OCI-LY1 (cell line): Measurements from ENCODE around the gene PCSK6.
"Not testable (repeated sequence)": the region's sequence is repeated elsewhere in the genome, so short reads cannot be mapped to it uniquely, and the experiment has no call there.

Experiments used
- H2AFZ ChIP-seq: fragments of 200-600 bp; sonication (generic), shearing (Covaris generic); 2 replicates; pipeline ENCODE4 v1.6.0; 2014; ENCODE audit warnings: antibody characterized with exemption, mild to moderate bottlenecking, low read length
- H3F3A ChIP-seq: fragments of 200-600 bp; sonication (generic), shearing (Covaris generic); 2 replicates; pipeline ENCODE4 v1.6.0; 2014; ENCODE audit warnings: mild to moderate bottlenecking, antibody characterized with exemption, low read length, moderate library complexity; ENCODE audit not compliant: insufficient read depth
- H3K27ac ChIP-seq: fragments of 200-600 bp; sonication (generic); 2 replicates; pipeline ENCODE4 v1.5.1; 2014; ENCODE audit warnings: low read length, mixed run types, mild to moderate bottlenecking, low read depth; ENCODE audit not compliant: poor library complexity, severe bottlenecking
- H3K27me3 ChIP-seq: fragments of 200-600 bp; sonication (generic); 2 replicates; pipeline ENCODE4 v1.6.0; 2014; ENCODE audit warnings: antibody characterized with exemption, mild to moderate bottlenecking, low read length, moderate library complexity; ENCODE audit not compliant: insufficient read depth
- H3K36me3 ChIP-seq: fragments of 200-600 bp; sonication (generic); 2 replicates; pipeline ENCODE4 v1.6.1; 2014; ENCODE audit warnings: mild to moderate bottlenecking, antibody characterized with exemption, low read length, moderate library complexity, mixed read lengths; ENCODE audit not compliant: insufficient read depth
- H3K4me1 ChIP-seq: fragments of 200-600 bp; sonication (generic); 2 replicates; pipeline ENCODE4 v1.5.1; 2014; ENCODE audit warnings: mild to moderate bottlenecking, low read length, moderate library complexity; ENCODE audit not compliant: insufficient read depth, severe bottlenecking
- H3K4me2 ChIP-seq: fragments of 200-600 bp; sonication (generic), shearing (Covaris generic); 2 replicates; pipeline ENCODE4 v1.6.1; 2014; ENCODE audit warnings: low read length
- H3K4me3 ChIP-seq: fragments of 200-600 bp; sonication (generic); 2 replicates; pipeline ENCODE4 v1.5.1; 2014; ENCODE audit warnings: low read length, low read depth, mild to moderate bottlenecking, mixed read lengths; ENCODE audit not compliant: poor library complexity, severe bottlenecking
- H3K79me2 ChIP-seq: fragments of 200-600 bp; shearing (Covaris generic); 2 replicates; pipeline ENCODE4 v1.6.1; 2016; ENCODE audit warnings: mixed run types, low read length, mixed read lengths; ENCODE audit not compliant: insufficient read depth
- H3K9ac ChIP-seq: fragments of 200-600 bp; sonication (generic), shearing (Covaris generic); 2 replicates; pipeline ENCODE4 v1.6.1; 2014; ENCODE audit warnings: mild to moderate bottlenecking, low read length, mixed read lengths
- H3K9me2 ChIP-seq: fragments of 200-600 bp; sonication (generic), shearing (Covaris generic); 2 replicates; pipeline ENCODE4 v1.6.1; 2014; ENCODE audit warnings: low read depth, mild to moderate bottlenecking, low read length, mixed read lengths
- H3K9me3 ChIP-seq: fragments of 200-600 bp; shearing (Covaris generic); 2 replicates; pipeline ENCODE4 v1.6.1; 2014; ENCODE audit warnings: low read length, mixed read lengths
- H4K20me1 ChIP-seq: fragments of 200-600 bp; sonication (generic), shearing (Covaris generic); 2 replicates; pipeline ENCODE4 v1.6.0; 2016; ENCODE audit warnings: mild to moderate bottlenecking, low read length; ENCODE audit not compliant: insufficient read depth
- CTCF ChIP-seq: fragments of 200-600 bp; sonication (generic), shearing (Covaris generic); IDR thresholded peaks from 2 replicates; pipeline ENCODE4 v1.5.1; 2017; ENCODE audit warnings: mild to moderate bottlenecking, antibody characterized with exemption, low read length, moderate library complexity, mixed read lengths
- EZH2 ChIP-seq: fragments of 200-600 bp; sonication (generic), shearing (Covaris generic); IDR thresholded peaks from 2 replicates; pipeline ENCODE4 v1.8.0; 2017; ENCODE audit warnings: borderline replicate concordance, mixed run types, mild to moderate bottlenecking, antibody characterized with exemption, low read length, moderate library complexity, mixed read lengths

The PCSK6 gene

GRCh38 chr15:101464256-101464998 lies 25.1 kb downstream of the PCSK6 start:
- no peaks in the 10 kb centered on the region for H3F3A ChIP-seq
- no peak overlapping the region for H2AFZ ChIP-seq
- no peak for TF ChIP-seq CTCF
- TF ChIP-seq EZH2: no peak
- no peaks in the 10 kb centered on the region for H4K20me1 ChIP-seq
- no peaks in the 10 kb centered on the region for H3K9me2 ChIP-seq
- no peaks in the 10 kb centered on the region for H3K27me3 ChIP-seq
- no peaks in the 10 kb centered on the region for H3K9me3 ChIP-seq
- H3K79me2 ChIP-seq: no peaks in the 10 kb centered on the region
- H3K4me1 ChIP-seq: no peaks in the 10 kb centered on the region
- no peak overlapping the region for H3K4me3 ChIP-seq
- H3K4me2 ChIP-seq: no peak overlapping the region
- no peaks in the 10 kb centered on the region for H3K36me3 ChIP-seq
- no peak overlapping the region for H3K27ac ChIP-seq
- no peak overlapping the region for H3K9ac ChIP-seq

- not testable (repeated sequence) for H3K27me3 ChIP-seq, H3K4me3 ChIP-seq, H2AFZ ChIP-seq, H3F3A ChIP-seq, H3K36me3 ChIP-seq, H3K79me2 ChIP-seq, H4K20me1 ChIP-seq, H3K9me2 ChIP-seq, H3K9me3 ChIP-seq, H3K9ac ChIP-seq, H3K4me2 ChIP-seq, H3K27ac ChIP-seq, H3K4me1 ChIP-seq
These were observed 25.8 kb downstream of the PCSK6 start for GRCh38 chr15:101463696-101464095.

- Histone ChIP-seq H3K79me2 (no peaks in the 10 kb centered on the region), H3K9me3 (no peaks in the 10 kb centered on the region), H3K9me2 (no peaks in the 10 kb centered on the region), H3K36me3 (no peaks in the 10 kb centered on the region), H4K20me1 (no peaks in the 10 kb centered on the region), H3F3A (no peaks in the 10 kb centered on the region), H3K27ac (no peak overlapping the region), H3K9ac (no peak overlapping the region), H3K4me2 (no peak overlapping the region), H3K27me3 (no peaks in the 10 kb centered on the region), H3K4me1 (no peaks in the 10 kb centered on the region), H2AFZ (no peak overlapping the region), H3K4me3 (no peak overlapping the region)
- no peak for TF ChIP-seq CTCF
- TF ChIP-seq EZH2: no peak
These were observed 26.2 kb downstream of the PCSK6 start for GRCh38 chr15:101463270-101463669.

GRCh38 chr15:101461097-101461496 lies 28.4 kb downstream of the PCSK6 start:
- H3K27me3 ChIP-seq: no peaks in the 10 kb centered on the region
- no peak overlapping the region for H3K4me2 ChIP-seq
- no peaks in the 10 kb centered on the region for H3K79me2 ChIP-seq
- no peaks in the 10 kb centered on the region for H3K9me2 ChIP-seq
- H3K4me3 ChIP-seq: no peak overlapping the region
- H3K4me1 ChIP-seq: no peaks in the 10 kb centered on the region
- H3K9me3 ChIP-seq: no peaks in the 10 kb centered on the region
- no peaks in the 10 kb centered on the region for H4K20me1 ChIP-seq
- H3K9ac ChIP-seq: no peak overlapping the region
- TF ChIP-seq EZH2 (no peak), CTCF (no peak)
- H3F3A ChIP-seq: no peaks in the 10 kb centered on the region
- H3K36me3 ChIP-seq: no peaks in the 10 kb centered on the region
- H3K27ac ChIP-seq: no peak overlapping the region
- H2AFZ ChIP-seq: no peak overlapping the region
